Muscle of leg (tissue), 11 donors: ENCODE data around the gene OTUD7B. TPM values are rescaled to one million over a fixed set of nuclear protein-coding genes. Genes with fewer than 3 reads are reported as not detected.

ENCODE experiments used
- DNase-seq: peaks from one replicate; pipeline ENCODE4 v3.0.0; 2013
- H3K27ac ChIP-seq: one replicate; pipeline ENCODE4 v1.5.1; 2013; ENCODE audit warnings: mild to moderate bottlenecking, low read length, control low read depth
- H3K27me3 ChIP-seq: one replicate; pipeline ENCODE4 v1.6.1; 2013; ENCODE audit warnings: low read length; ENCODE audit not compliant: control insufficient read depth, insufficient read depth
- H3K36me3 ChIP-seq: one replicate; pipeline ENCODE4 v1.6.1; 2013; ENCODE audit warnings: low read length; ENCODE audit not compliant: control insufficient read depth, insufficient read depth
- H3K4me1 ChIP-seq: one replicate; pipeline ENCODE4 v1.6.1; 2013; ENCODE audit warnings: low read length; ENCODE audit not compliant: control insufficient read depth, insufficient read depth
- H3K4me3 ChIP-seq: one replicate; pipeline ENCODE4 v1.5.1; 2013; ENCODE audit warnings: low read length, control low read depth
- H3K9me3 ChIP-seq: replicated peaks from 2 replicates; pipeline ENCODE4 v1.6.1; 2013; ENCODE audit warnings: low read depth, low read length; ENCODE audit not compliant: control insufficient read depth
- WGBS: methylation state at CpG from one replicate; pipeline ENCODE4 v1.1.5; 2013; ENCODE audit warnings: missing lambda C conversion rate; ENCODE audit not compliant: insufficient coverage; 5-methylcytosine and 5-hydroxymethylcytosine counted together
- polyA plus RNA-seq, 8 donors: library from polyadenylated mRNA; unstranded; fragments of 120-200 nt; gene quantifications; one replicate each; pipeline versions ENCODE4 v1.2.1 to v1.2.3, GENCODE V29; 2013; ENCODE audit warnings: inconsistent platforms in 1 of 8, low replicate concordance in 1 of 8; ENCODE audit not compliant: insufficient read length in 8 of 8, insufficient read depth in 1 of 8
- total RNA-seq: library from RNA; stranded (reverse); fragments of 120-200 nt; gene quantifications from one replicate; pipeline ENCODE4 v1.2.4, GENCODE V29; 2013

Gene OTUD7B
- total and polyA plus RNA-seq, 9 donors: 10.6 to 15.0 (median 12.8) TPM

- Histone ChIP-seq H3K4me3 (no peak overlapping the region), H3K27me3 (no peaks in the 10 kb centered on the region), H3K27ac (no peak overlapping the region), H3K4me1 (no peaks in the 10 kb centered on the region), H3K9me3 (no peaks in the 10 kb centered on the region), H3K36me3 (peaks cover 7% of the 10 kb centered on the region)
- no CpG with 5 or more reads among the region's 4 CpGs for WGBS
- peak; percentile 76 for DNase-seq
Measured at GRCh38 chr1:149986486-149987296, 23.8 kb downstream of the OTUD7B start.

DNA sequence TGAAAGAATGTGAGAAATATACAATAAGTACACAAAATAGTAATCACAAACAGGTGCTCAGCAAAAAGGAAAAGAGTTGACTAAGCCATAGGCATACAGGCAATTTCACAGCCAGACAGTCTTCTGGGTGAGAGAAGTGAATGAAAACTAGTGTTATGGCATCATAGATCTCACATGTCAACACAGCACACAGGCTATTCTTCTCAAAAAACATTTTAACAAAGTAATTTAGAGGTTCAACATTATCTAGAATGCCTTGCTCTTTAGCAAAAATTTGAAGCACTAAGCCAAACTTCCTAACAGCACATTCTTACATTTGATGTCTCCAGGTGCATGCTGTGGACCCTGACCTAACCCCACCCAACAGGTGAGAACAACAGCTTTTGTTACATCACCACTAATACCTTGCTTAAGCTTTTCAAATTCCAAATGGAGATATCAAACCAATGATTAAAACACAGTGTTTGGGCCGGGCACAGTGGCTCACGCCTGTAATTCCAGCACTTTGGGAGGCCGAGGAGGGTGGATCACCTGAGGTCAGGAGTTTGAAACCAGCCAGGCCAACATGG is 30.5 kb downstream of the OTUD7B start:
- Histone ChIP-seq H3K27me3 (no peaks in the 10 kb centered on the region), H3K9me3 (no peaks in the 10 kb centered on the region), H3K4me3 (no peak overlapping the region), H3K36me3 (peaks cover 17% of the 10 kb centered on the region), H3K27ac (no peak overlapping the region), H3K4me1 (no peaks in the 10 kb centered on the region)
- WGBS: no CpG with 5 or more reads among the region's 3 CpGs
- DNase-seq: no peak

- Histone ChIP-seq H3K36me3 (peaks cover 19% of the 10 kb centered on the region), H3K27ac (no peak overlapping the region), H3K4me1 (no peaks in the 10 kb centered on the region), H3K9me3 (no peaks in the 10 kb centered on the region), H3K4me3 (no peak overlapping the region), H3K27me3 (no peaks in the 10 kb centered on the region)
- WGBS: 100% methylated on average over 1 of the region's 2 CpGs
- no peak for DNase-seq
Measured at GRCh38 chr1:149979245-149979971, 31.1 kb downstream of the OTUD7B start.

DNA sequence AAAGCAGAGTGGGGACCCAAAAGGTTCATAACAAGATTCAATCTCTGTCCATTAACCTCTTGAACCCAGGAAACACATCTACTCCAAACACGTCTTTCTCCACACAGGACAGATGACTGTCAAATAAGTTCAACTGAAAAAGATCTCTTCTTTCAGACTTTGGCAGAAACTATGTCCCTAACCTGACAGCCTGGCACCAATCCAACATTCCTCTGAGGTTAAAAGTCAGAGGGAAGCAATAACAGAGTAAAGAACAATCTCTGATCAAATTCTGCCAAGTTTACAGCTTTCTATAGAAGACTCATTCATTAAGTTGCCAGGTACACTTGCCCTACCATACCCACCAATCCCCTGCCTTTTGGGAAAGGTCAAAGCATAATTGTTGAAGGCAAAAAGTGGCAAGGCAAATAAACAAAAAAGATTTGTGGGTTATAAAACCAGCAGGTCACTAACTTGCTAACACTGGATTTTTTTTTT is 31.9 kb downstream of the OTUD7B start:
- Histone ChIP-seq H3K4me1 (no peaks in the 10 kb centered on the region), H3K36me3 (peaks cover 17% of the 10 kb centered on the region), H3K27me3 (no peaks in the 10 kb centered on the region), H3K9me3 (no peaks in the 10 kb centered on the region), H3K4me3 (no peak overlapping the region), H3K27ac (no peak overlapping the region)
- DNase-seq: no peak
- no CpG with 5 or more reads among the region's 1 CpG for WGBS

GRCh38 chr1:149977345-149977744 is 33.2 kb downstream of the OTUD7B start:
- Histone ChIP-seq H3K4me1 (no peaks in the 10 kb centered on the region), H3K4me3 (no peak overlapping the region), H3K9me3 (no peaks in the 10 kb centered on the region), H3K27ac (no peak overlapping the region), H3K27me3 (no peaks in the 10 kb centered on the region), H3K36me3 (peaks cover 24% of the 10 kb centered on the region)
- no peak for DNase-seq
- no CpG with 5 or more reads among the region's 3 CpGs for WGBS

- no peaks in the 10 kb centered on the region for H3K27me3 ChIP-seq
- no peak for DNase-seq
- no peaks in the 10 kb centered on the region for H3K4me1 ChIP-seq
- H3K36me3 ChIP-seq: peaks cover 37% of the 10 kb centered on the region
- H3K27ac ChIP-seq: no peak overlapping the region
- no peak overlapping the region for H3K4me3 ChIP-seq
- H3K9me3 ChIP-seq: no peaks in the 10 kb centered on the region
- WGBS: 100% methylated on average over 2 of the region's 2 CpGs
Measured at GRCh38 chr1:149972547-149972946, 38.0 kb downstream of the OTUD7B start.

- H3K4me3 ChIP-seq: no peak overlapping the region
- no peaks in the 10 kb centered on the region for H3K27me3 ChIP-seq
- DNase-seq: no peak
- no peak overlapping the region for H3K27ac ChIP-seq
- no peaks in the 10 kb centered on the region for H3K9me3 ChIP-seq
- peaks cover 48% of the 10 kb centered on the region for H3K36me3 ChIP-seq
- no peaks in the 10 kb centered on the region for H3K4me1 ChIP-seq
Measured at GRCh38 chr1:149967646-149968045, 42.9 kb downstream of the OTUD7B start.

DNA sequence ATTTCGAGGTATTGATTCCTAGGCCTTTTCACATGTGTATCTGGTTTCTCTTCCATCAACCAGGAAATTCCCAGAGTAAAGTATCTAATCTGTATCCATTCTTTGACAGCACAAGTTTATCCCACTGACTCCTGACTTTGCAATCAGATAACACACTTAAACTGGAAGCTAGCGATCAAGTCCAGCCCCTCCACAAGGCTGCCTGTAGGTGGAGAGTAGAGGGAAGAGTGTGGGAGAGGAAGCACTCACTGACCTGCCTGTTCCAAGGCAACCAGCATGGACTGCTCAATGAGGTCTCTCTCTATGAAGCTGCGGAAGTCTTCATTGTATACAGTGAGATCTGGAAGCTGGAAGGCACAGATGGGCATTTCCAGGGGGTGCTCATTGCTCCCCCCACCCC is 43.5 kb downstream of the OTUD7B start:
- no peak overlapping the region for H3K4me3 ChIP-seq
- H3K9me3 ChIP-seq: no peaks in the 10 kb centered on the region
- peaks cover 49% of the 10 kb centered on the region for H3K36me3 ChIP-seq
- H3K4me1 ChIP-seq: no peaks in the 10 kb centered on the region
- H3K27me3 ChIP-seq: no peaks in the 10 kb centered on the region
- WGBS: no CpG with 5 or more reads among the region's 3 CpGs
- H3K27ac ChIP-seq: no peak overlapping the region
- no peak for DNase-seq

DNA sequence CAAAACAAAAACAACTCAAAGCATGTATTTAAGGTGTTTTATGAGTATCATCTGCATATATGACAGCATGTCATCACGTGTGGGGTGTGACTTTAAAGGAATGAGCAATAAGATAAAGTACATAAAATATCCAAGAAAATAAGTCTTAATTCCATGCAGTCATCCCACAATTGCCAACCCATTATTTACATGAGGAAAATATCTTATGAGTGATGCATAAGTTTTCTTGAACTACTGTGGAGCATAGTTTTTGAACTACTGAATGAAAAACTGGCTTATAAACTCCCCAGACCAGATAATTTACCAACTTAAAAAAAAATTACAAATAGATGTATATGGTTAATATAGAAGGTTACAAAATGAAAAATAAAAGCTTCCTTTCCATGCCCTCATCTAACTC is 44.1 kb downstream of the OTUD7B start:
- Histone ChIP-seq H3K36me3 (peaks cover 49% of the 10 kb centered on the region), H3K4me3 (no peak overlapping the region), H3K27ac (no peak overlapping the region), H3K9me3 (no peaks in the 10 kb centered on the region), H3K4me1 (no peaks in the 10 kb centered on the region), H3K27me3 (no peaks in the 10 kb centered on the region)
- no CpG with 5 or more reads among the region's 1 CpG for WGBS
- no peak for DNase-seq

DNA sequence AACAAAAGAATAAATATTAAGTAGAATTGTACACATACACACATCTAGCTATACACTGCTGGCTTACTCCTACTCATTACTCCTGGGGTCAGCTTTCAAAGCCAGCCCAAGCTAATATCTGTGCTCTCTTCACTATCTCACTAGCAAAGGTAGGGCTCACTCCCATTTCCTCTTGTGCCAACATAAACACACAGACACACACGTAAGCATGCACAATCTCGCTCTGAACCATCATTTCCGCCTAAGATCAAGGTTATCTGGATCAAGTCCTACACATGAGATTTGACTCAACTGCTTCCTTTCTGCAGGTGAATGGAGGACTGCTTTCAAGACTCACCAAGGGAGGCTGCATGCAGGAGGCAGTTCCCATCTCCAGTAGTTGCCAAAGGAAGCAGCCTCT is 45.1 kb downstream of the OTUD7B start:
- H3K4me3 ChIP-seq: no peak overlapping the region
- peaks cover 48% of the 10 kb centered on the region for H3K36me3 ChIP-seq
- H3K4me1 ChIP-seq: no peaks in the 10 kb centered on the region
- H3K27ac ChIP-seq: no peak overlapping the region
- H3K27me3 ChIP-seq: no peaks in the 10 kb centered on the region
- 100% methylated on average over 3 of the region's 3 CpGs for WGBS
- no peak for DNase-seq
- no peaks in the 10 kb centered on the region for H3K9me3 ChIP-seq
